Mucosa of rectum (tissue), 2 donors: ENCODE measurements around the gene CCNL1.
A peak's percentile ranks its signal among the peaks of the same experiment; 100 is the strongest.

Experiments used
- H3K27ac ChIP-seq, 2 donors: one replicate each; pipeline ENCODE4 v1.7.0; 2013; ENCODE audit warnings: inconsistent platforms in 2 of 2, low read depth in 2 of 2, low read length in 2 of 2
- H3K27me3 ChIP-seq, 2 donors: one replicate each; pipeline ENCODE4 v1.7.0; 2013; ENCODE audit warnings: low read length in 2 of 2; ENCODE audit not compliant: control insufficient read depth in 2 of 2, insufficient read depth in 2 of 2
- H3K36me3 ChIP-seq, 2 donors: one replicate each; pipeline ENCODE4 v1.7.0; 2013; ENCODE audit warnings: low read length in 2 of 2; ENCODE audit not compliant: control insufficient read depth in 2 of 2, insufficient read depth in 2 of 2
- H3K4me1 ChIP-seq, 2 donors: one replicate each; pipeline ENCODE4 v1.7.0; 2013; ENCODE audit warnings: low read length in 2 of 2, mild to moderate bottlenecking in 1 of 2; ENCODE audit not compliant: control insufficient read depth in 2 of 2, insufficient read depth in 2 of 2
- H3K4me3 ChIP-seq, 2 donors: one replicate each; pipeline ENCODE4 v1.7.0; 2013; ENCODE audit warnings: low read length in 2 of 2
- H3K9ac ChIP-seq, 2 donors: one replicate each; pipeline ENCODE4 v1.7.0; 2013; ENCODE audit warnings: low read length in 2 of 2, low read depth in 1 of 2, mild to moderate bottlenecking in 1 of 2
- H3K9me3 ChIP-seq, 2 donors: one replicate each; pipeline ENCODE4 v1.7.0; 2013; ENCODE audit warnings: low read length in 2 of 2; ENCODE audit not compliant: control insufficient read depth in 2 of 2
- donor health status: healthy.
- donor health status: Normal muscosa, but diverticular disease.

The CCNL1 gene

GRCh38 chr3:157117875-157118654 is 41.9 kb downstream of the CCNL1 start:
- no peak overlapping the region for H3K9ac ChIP-seq
- H3K4me1 ChIP-seq, result peaks cover 18 to 58% of the 10 kb centered on the region in 2 donors
- H3K27ac ChIP-seq, result no peak overlapping the region
- H3K9me3 ChIP-seq, result no peaks in the 10 kb centered on the region
- H3K27me3 ChIP-seq, result no peaks in the 10 kb centered on the region
- H3K4me3 ChIP-seq, result no peak overlapping the region
- no peaks in the 10 kb centered on the region for H3K36me3 ChIP-seq

GRCh38 chr3:157117206-157117605 is 42.7 kb downstream of the CCNL1 start:
- no peaks in the 10 kb centered on the region for H3K36me3 ChIP-seq
- no peak overlapping the region for H3K9ac ChIP-seq
- H3K9me3 ChIP-seq, result no peaks in the 10 kb centered on the region
- no peaks in the 10 kb centered on the region for H3K27me3 ChIP-seq
- peaks cover 18 to 57% of the 10 kb centered on the region in 2 donors for H3K4me1 ChIP-seq
- no peak overlapping the region for H3K4me3 ChIP-seq
- no peak overlapping the region for H3K27ac ChIP-seq

- Histone ChIP-seq H3K9me3 (no peaks in the 10 kb centered on the region), H3K27ac (no peak overlapping the region), H3K4me3 (no peak overlapping the region)
These were observed 43.9 kb downstream of the CCNL1 start for GRCh38 chr3:157116017-157116416.

GRCh38 chr3:157115069-157116006 is 44.6 kb downstream of the CCNL1 start:
- Histone ChIP-seq H3K4me1 (peaks cover 6 to 39% of the 10 kb centered on the region in 2 donors), H3K27ac (peak overlapping the region in 1 of 2 donors; percentile 14), H3K36me3 (no peaks in the 10 kb centered on the region), H3K9ac (no peak overlapping the region), H3K9me3 (no peaks in the 10 kb centered on the region), H3K27me3 (no peaks in the 10 kb centered on the region), H3K4me3 (no peak overlapping the region)

More at GRCh38 chr3:157116017-157116416, 43.9 kb downstream of the CCNL1 start:
- no peak overlapping the region for H3K9ac ChIP-seq
- peaks cover 9 to 45% of the 10 kb centered on the region in 2 donors for H3K4me1 ChIP-seq
- no peaks in the 10 kb centered on the region for H3K36me3 ChIP-seq
- H3K27me3 ChIP-seq, result no peaks in the 10 kb centered on the region

- Histone ChIP-seq H3K27ac (no peak overlapping the region), H3K36me3 (no peaks in the 10 kb centered on the region), H3K4me1 (peaks cover 0 to 27% of the 10 kb centered on the region in 2 donors), H3K9me3 (no peaks in the 10 kb centered on the region), H3K9ac (no peak overlapping the region), H3K27me3 (no peaks in the 10 kb centered on the region), H3K4me3 (no peak overlapping the region)
These were observed 46.0 kb downstream of the CCNL1 start for GRCh38 chr3:157113832-157114505.

GRCh38 chr3:157112536-157112935 is 47.4 kb downstream of the CCNL1 start:
- Histone ChIP-seq H3K27me3 (no peaks in the 10 kb centered on the region), H3K27ac (no peak overlapping the region), H3K4me1 (peaks cover 0 to 25% of the 10 kb centered on the region in 2 donors), H3K36me3 (no peaks in the 10 kb centered on the region), H3K9me3 (no peaks in the 10 kb centered on the region), H3K4me3 (no peak overlapping the region), H3K9ac (no peak overlapping the region)

- Histone ChIP-seq H3K4me1 (peaks cover 0 to 18% of the 10 kb centered on the region in 2 donors), H3K9me3 (no peaks in the 10 kb centered on the region)
These were observed 48.4 kb downstream of the CCNL1 start for GRCh38 chr3:157111518-157111917.

GRCh38 chr3:157110761-157111278 is 49.1 kb downstream of the CCNL1 start:
- Histone ChIP-seq H3K27me3 (no peaks in the 10 kb centered on the region), H3K36me3 (no peaks in the 10 kb centered on the region), H3K27ac (no peak overlapping the region), H3K9me3 (no peaks in the 10 kb centered on the region), H3K4me1 (peaks cover 0 to 12% of the 10 kb centered on the region in 2 donors), H3K4me3 (no peak overlapping the region), H3K9ac (no peak overlapping the region)

More at GRCh38 chr3:157111518-157111917, 48.4 kb downstream of the CCNL1 start:
- Histone ChIP-seq H3K9ac (no peak overlapping the region), H3K36me3 (no peaks in the 10 kb centered on the region), H3K27ac (no peak overlapping the region), H3K27me3 (no peaks in the 10 kb centered on the region), H3K4me3 (no peak overlapping the region)

- Histone ChIP-seq H3K4me1 (peaks cover 5 to 8% of the 10 kb centered on the region in 2 donors), H3K9me3 (no peaks in the 10 kb centered on the region), H3K9ac (no peak overlapping the region), H3K4me3 (no peak overlapping the region), H3K27ac (no peak overlapping the region), H3K27me3 (no peaks in the 10 kb centered on the region), H3K36me3 (no peaks in the 10 kb centered on the region)
These were observed 50.4 kb downstream of the CCNL1 start for GRCh38 chr3:157109267-157110141.
